ENCODE measurements around the gene DMRT3. TPM values are rescaled to one million over a fixed set of nuclear protein-coding genes. Genes with fewer than 3 reads are reported as not detected.

Gene DMRT3
- total RNA-seq, 3 donors from 2014 or later (not counting 1 experiment from before 2014, with no cell fraction given) = not detected

DNA sequence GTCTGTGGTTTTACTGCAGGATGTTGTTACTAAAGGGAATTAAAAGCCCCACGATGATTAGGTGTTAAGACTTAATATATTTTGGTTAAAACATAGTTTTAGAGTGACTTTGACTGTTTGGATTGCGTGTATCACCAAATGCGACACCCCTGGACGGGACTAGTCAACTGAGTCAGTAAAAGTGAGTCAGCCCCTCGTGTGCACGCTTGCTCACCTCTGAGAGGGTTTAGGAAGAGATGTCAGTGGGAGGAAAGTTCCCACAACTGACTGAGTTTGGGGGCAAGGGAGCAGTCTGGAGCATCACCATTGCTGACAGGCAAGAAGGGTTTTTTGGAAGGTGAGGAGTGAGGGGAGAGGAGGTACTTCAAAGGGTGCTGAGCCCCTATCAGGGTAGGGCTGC, 14.4 kb upstream of the DMRT3 start:
- no peaks in the 10 kb centered on the region for H3K4me1 Mint-ChIP-seq
- DNase-seq (no peak), ATAC-seq (no peak)
- H3K9me3 Mint-ChIP-seq = no peaks in the 10 kb centered on the region
- H3K36me3 Mint-ChIP-seq = peaks cover 6% of the 10 kb centered on the region
- peaks cover 41 to 68% of the 10 kb centered on the region in 2 donors for H3K27me3 Mint-ChIP-seq (ENCODE audit: low read depth in 2 of 2)
- Histone ChIP-seq H3K4me1 (ENCODE audit: control insufficient read depth, insufficient read depth, low read length) (no peaks in the 10 kb centered on the region), H3K36me3 (ENCODE audit: control insufficient read depth, insufficient read depth, low read length) (no peaks in the 10 kb centered on the region), H3K9me3 (ENCODE audit: control insufficient read depth, insufficient read depth, low read length) (no peaks in the 10 kb centered on the region), H3K27me3 (ENCODE audit: control insufficient read depth, insufficient read depth, low read length) (peaks cover 21% of the 10 kb centered on the region), H3K27ac (ENCODE audit: low read length) (no peak overlapping the region), H3K4me3 (ENCODE audit: low read length) (no peak overlapping the region)
- intact Hi-C loops (cut with micrococcal nuclease) = no loop called here
- H3K4me3 Mint-ChIP-seq = no peak overlapping the region
- H3K27ac Mint-ChIP-seq = no peak overlapping the region
- TF ChIP-seq, protein P1, sequence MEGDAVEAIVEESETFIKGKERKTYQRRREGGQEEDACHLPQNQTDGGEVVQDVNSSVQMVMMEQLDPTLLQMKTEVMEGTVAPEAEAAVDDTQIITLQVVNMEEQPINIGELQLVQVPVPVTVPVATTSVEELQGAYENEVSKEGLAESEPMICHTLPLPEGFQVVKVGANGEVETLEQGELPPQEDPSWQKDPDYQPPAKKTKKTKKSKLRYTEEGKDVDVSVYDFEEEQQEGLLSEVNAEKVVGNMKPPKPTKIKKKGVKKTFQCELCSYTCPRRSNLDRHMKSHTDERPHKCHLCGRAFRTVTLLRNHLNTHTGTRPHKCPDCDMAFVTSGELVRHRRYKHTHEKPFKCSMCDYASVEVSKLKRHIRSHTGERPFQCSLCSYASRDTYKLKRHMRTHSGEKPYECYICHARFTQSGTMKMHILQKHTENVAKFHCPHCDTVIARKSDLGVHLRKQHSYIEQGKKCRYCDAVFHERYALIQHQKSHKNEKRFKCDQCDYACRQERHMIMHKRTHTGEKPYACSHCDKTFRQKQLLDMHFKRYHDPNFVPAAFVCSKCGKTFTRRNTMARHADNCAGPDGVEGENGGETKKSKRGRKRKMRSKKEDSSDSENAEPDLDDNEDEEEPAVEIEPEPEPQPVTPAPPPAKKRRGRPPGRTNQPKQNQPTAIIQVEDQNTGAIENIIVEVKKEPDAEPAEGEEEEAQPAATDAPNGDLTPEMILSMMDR (IDR thresholded peaks at IDR 0.05) = no peak
- 58% methylated on average over 6 of the region's 6 CpGs for WGBS (ENCODE audit: insufficient coverage)

DNA sequence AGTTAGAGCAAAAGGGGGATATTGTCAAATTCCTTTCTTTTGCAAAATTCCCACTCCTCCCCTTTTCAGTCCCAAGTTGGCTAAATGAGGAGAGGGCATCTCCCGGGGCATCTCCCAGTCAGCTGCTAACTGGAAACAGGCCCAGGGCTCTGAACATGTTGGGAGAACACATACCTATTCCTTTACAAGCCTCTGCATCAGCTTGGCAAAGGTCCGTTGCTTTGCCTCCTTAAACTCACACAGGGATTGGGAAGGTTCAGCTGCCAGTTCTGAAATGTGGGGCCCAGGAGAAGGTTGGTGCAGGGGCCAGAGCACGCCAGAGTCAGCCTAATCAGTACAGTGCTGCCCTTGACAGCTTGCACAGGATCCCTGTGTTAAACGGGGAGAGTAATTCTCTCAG, 11.0 kb upstream of the DMRT3 start:
- Mint-ChIP-seq H3K27ac (no peak overlapping the region), H3K9me3 (no peaks in the 10 kb centered on the region), H3K27me3 (ENCODE audit: low read depth in 2 of 2) (peaks cover 67 to 96% of the 10 kb centered on the region in 2 donors), H3K36me3 (peaks cover 6% of the 10 kb centered on the region), H3K4me1 (peaks cover 5 to 6% of the 10 kb centered on the region in 2 donors), H3K4me3 (no peak overlapping the region)
- TF ChIP-seq, protein P1 (IDR thresholded peaks at IDR 0.05) = no peak
- Histone ChIP-seq H3K27ac (ENCODE audit: low read length) (no peak overlapping the region), H3K27me3 (ENCODE audit: control insufficient read depth, insufficient read depth, low read length) (peaks cover 50% of the 10 kb centered on the region), H3K4me1 (ENCODE audit: control insufficient read depth, insufficient read depth, low read length) (peaks cover 8% of the 10 kb centered on the region), H3K4me3 (ENCODE audit: low read length) (no peak overlapping the region), H3K9me3 (ENCODE audit: control insufficient read depth, insufficient read depth, low read length) (no peaks in the 10 kb centered on the region), H3K36me3 (ENCODE audit: control insufficient read depth, insufficient read depth, low read length) (no peaks in the 10 kb centered on the region)
- intact Hi-C loops (cut with micrococcal nuclease) = no loop called here
- DNase-seq (no peak), ATAC-seq (no peak)
- 44% methylated on average over 3 of the region's 4 CpGs for WGBS (ENCODE audit: insufficient coverage)

DNA sequence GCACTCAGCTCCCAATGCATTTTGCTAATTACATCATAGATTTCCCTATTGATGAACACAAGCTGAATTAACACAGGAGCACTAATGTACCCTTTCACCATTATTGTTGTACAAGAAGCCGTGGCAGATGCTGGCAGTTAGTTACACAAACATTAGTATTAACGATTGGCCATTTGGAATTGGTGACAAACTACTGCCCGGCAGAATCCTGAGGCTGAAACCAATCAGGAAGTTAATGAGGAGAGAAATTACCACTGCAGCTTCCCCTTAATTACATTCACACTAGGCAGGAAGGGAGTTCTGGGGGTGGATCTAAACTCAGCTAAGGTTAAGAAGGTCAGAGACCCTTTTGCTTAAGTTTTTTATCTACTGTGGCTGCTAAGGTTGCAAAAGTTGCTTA, 9.6 kb upstream of the DMRT3 start:
- Mint-ChIP-seq H3K27me3 (ENCODE audit: low read depth in 2 of 2) (peaks cover 61 to 83% of the 10 kb centered on the region in 2 donors), H3K9me3 (no peaks in the 10 kb centered on the region), H3K4me3 (no peak overlapping the region), H3K27ac (no peak overlapping the region), H3K36me3 (peaks cover under 1% of the 10 kb centered on the region), H3K4me1 (peaks cover 5 to 6% of the 10 kb centered on the region in 2 donors)
- WGBS (ENCODE audit: insufficient coverage) = 10% methylated on average over 2 of the region's 3 CpGs
- H3K27me3 ChIP-seq (ENCODE audit: control insufficient read depth, insufficient read depth, low read length) = peaks cover 53% of the 10 kb centered on the region
- H3K4me3 ChIP-seq (ENCODE audit: low read length) = no peak overlapping the region
- intact Hi-C loops (cut with micrococcal nuclease) = no loop called here
- H3K4me1 ChIP-seq (ENCODE audit: control insufficient read depth, insufficient read depth, low read length) = peaks cover 19% of the 10 kb centered on the region
- ATAC-seq = no peak
- TF ChIP-seq, protein P1 (IDR thresholded peaks at IDR 0.05) = no peak
- no peak overlapping the region for H3K27ac ChIP-seq (ENCODE audit: low read length)
- DNase-seq = no peak
- H3K36me3 ChIP-seq (ENCODE audit: control insufficient read depth, insufficient read depth, low read length) = no peaks in the 10 kb centered on the region
- no peaks in the 10 kb centered on the region for H3K9me3 ChIP-seq (ENCODE audit: control insufficient read depth, insufficient read depth, low read length)

DNA sequence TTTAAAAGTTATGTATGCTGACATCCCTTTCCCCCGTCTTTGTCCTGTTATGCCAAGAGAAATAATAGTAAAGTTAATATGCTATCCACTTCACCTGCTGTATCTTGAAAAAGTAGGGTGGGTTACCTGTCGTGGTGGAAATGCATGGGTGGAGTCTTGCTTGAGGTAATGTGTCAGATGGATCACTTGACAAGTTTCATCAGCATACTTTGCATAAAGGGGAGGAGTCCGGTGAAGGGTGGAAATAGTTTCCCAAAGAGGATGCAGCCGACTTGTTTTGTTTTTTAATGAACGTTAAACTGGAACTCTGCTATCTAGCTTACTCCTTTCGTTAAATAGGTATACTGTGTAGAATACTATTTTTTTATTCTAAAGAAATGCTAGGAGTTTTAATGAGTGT, 9.0 kb upstream of the DMRT3 start:
- WGBS (ENCODE audit: insufficient coverage) = 16% methylated on average over 4 of the region's 6 CpGs

More for the DNA sequence above, 9.0 kb upstream of the DMRT3 start:
- TF ChIP-seq, protein P1 (IDR thresholded peaks at IDR 0.05) = no peak
- Mint-ChIP-seq H3K4me1 (peaks cover 5 to 6% of the 10 kb centered on the region in 2 donors), H3K4me3 (no peak overlapping the region), H3K27me3 (ENCODE audit: low read depth in 2 of 2) (peaks cover 58 to 77% of the 10 kb centered on the region in 2 donors), H3K9me3 (no peaks in the 10 kb centered on the region), H3K27ac (no peak overlapping the region), H3K36me3 (no peaks in the 10 kb centered on the region)
- DNase-seq = no peak
- H3K4me1 ChIP-seq (ENCODE audit: control insufficient read depth, insufficient read depth, low read length) = peaks cover 24% of the 10 kb centered on the region
- intact Hi-C loops (cut with micrococcal nuclease) = no loop called here
- H3K36me3 ChIP-seq (ENCODE audit: control insufficient read depth, insufficient read depth, low read length) = no peaks in the 10 kb centered on the region
- H3K4me3 ChIP-seq (ENCODE audit: low read length) = no peak overlapping the region
- no peak for ATAC-seq
- no peak overlapping the region for H3K27ac ChIP-seq (ENCODE audit: low read length)
- H3K27me3 ChIP-seq (ENCODE audit: control insufficient read depth, insufficient read depth, low read length) = peaks cover 57% of the 10 kb centered on the region
- no peaks in the 10 kb centered on the region for H3K9me3 ChIP-seq (ENCODE audit: control insufficient read depth, insufficient read depth, low read length)
